Peyer's patch (tissue), 4 donors: ENCODE measurements around the gene FEZ2.

ENCODE experiments used
- POLR2A ChIP-seq, 2 donors: fragments of 450-650 bp; IDR thresholded peaks; one replicate each; pipeline ENCODE4 v1.5.1; 2017; ENCODE audit warnings: antibody characterized with exemption in 2 of 2, mild to moderate bottlenecking in 2 of 2, moderate library complexity in 2 of 2
- TF ChIP-seq, protein P1 (sequence below), 6 experiments: fragments of 450-650 bp in 4 of 6; fragments of 200-600 bp in 2 of 6; sonication (generic) in 1 of 6; IDR thresholded peaks; one replicate each; pipeline ENCODE4 v1.5.1; 2017 to 2019; ENCODE audit warnings: antibody characterized with exemption in 6 of 6, mild to moderate bottlenecking in 3 of 6, moderate library complexity in 1 of 6

DNA sequence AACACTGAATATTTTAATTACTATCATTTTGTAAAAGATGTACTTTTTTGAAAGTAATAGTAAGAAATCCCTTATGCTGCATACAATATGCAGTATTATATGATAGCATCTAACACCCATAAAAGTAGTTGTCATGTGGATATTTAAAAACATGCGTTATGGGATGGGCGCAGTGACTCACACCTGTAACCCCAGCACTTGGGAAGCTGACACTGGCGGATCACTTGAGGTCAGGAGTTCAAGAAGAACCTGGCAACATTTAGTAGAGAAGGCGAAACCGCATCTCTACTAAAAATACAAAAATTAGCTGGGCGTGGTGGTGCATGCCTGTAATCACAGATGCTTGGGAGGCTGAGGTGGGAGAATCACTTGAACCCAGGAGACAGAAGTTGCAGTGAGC lies 88.9 kb downstream of the FEZ2 start:
- TF ChIP-seq POLR2A (IDR thresholded peaks at IDR 0.05): no peak
- TF ChIP-seq, protein P1, sequence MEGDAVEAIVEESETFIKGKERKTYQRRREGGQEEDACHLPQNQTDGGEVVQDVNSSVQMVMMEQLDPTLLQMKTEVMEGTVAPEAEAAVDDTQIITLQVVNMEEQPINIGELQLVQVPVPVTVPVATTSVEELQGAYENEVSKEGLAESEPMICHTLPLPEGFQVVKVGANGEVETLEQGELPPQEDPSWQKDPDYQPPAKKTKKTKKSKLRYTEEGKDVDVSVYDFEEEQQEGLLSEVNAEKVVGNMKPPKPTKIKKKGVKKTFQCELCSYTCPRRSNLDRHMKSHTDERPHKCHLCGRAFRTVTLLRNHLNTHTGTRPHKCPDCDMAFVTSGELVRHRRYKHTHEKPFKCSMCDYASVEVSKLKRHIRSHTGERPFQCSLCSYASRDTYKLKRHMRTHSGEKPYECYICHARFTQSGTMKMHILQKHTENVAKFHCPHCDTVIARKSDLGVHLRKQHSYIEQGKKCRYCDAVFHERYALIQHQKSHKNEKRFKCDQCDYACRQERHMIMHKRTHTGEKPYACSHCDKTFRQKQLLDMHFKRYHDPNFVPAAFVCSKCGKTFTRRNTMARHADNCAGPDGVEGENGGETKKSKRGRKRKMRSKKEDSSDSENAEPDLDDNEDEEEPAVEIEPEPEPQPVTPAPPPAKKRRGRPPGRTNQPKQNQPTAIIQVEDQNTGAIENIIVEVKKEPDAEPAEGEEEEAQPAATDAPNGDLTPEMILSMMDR (IDR thresholded peaks at IDR 0.05): no peak
